ENCODE measurements around the gene TEKTIP1.
"Not testable (repeated sequence)": the region's sequence is repeated elsewhere in the genome, so short reads cannot be mapped to it uniquely, and the experiment has no call there.

Gene TEKTIP1

GRCh38 chr19:3507371-3508120, 31.4 kb upstream of the TEKTIP1 start:
- no peak for DNase-seq (ENCODE audit: low read depth)

GRCh38 chr19:3508121-3508661, 30.8 kb upstream of the TEKTIP1 start:
- DNase-seq (ENCODE audit: low read depth), result not testable (repeated sequence)

- DNase-seq (ENCODE audit: low read depth), result no peak
Observed at GRCh38 chr19:3508771-3509535, 30.0 kb upstream of the TEKTIP1 start.

- DNase-seq (ENCODE audit: low read depth), result no peak
Observed at GRCh38 chr19:3509566-3509989, 29.4 kb upstream of the TEKTIP1 start.

- no peak for DNase-seq (ENCODE audit: low read depth)
Observed at GRCh38 chr19:3510727-3511126, 28.2 kb upstream of the TEKTIP1 start.

GRCh38 chr19:3511506-3512251, 27.3 kb upstream of the TEKTIP1 start:
- no peak for DNase-seq (ENCODE audit: low read depth)

GRCh38 chr19:3512562-3513228, 26.3 kb upstream of the TEKTIP1 start:
- DNase-seq (ENCODE audit: low read depth), result no peak

GRCh38 chr19:3513229-3514140, 25.5 kb upstream of the TEKTIP1 start:
- no peak for DNase-seq (ENCODE audit: low read depth)

GRCh38 chr19:3514930-3515329, 24.0 kb upstream of the TEKTIP1 start:
- DNase-seq (ENCODE audit: low read depth), result no peak

- no peak for DNase-seq (ENCODE audit: low read depth)
Observed at GRCh38 chr19:3515891-3516422, 23.0 kb upstream of the TEKTIP1 start.

GRCh38 chr19:3516675-3517207, 22.2 kb upstream of the TEKTIP1 start:
- DNase-seq (ENCODE audit: low read depth), result no peak

- DNase-seq (ENCODE audit: low read depth), result no peak
Observed at GRCh38 chr19:3517638-3518037, 21.3 kb upstream of the TEKTIP1 start.

- DNase-seq (ENCODE audit: low read depth), result no peak
Observed at GRCh38 chr19:3518255-3518654, 20.7 kb upstream of the TEKTIP1 start.

- no peak for DNase-seq (ENCODE audit: low read depth)
Observed at GRCh38 chr19:3518659-3519058, 20.3 kb upstream of the TEKTIP1 start.

GRCh38 chr19:3519126-3519525, 19.8 kb upstream of the TEKTIP1 start:
- DNase-seq (ENCODE audit: low read depth), result no peak

- peak; percentile 86 for DNase-seq (ENCODE audit: low read depth)
Observed at GRCh38 chr19:3520166-3521103, 18.5 kb upstream of the TEKTIP1 start.

- no peak for DNase-seq (ENCODE audit: low read depth)
Observed at GRCh38 chr19:3521104-3521445, 17.9 kb upstream of the TEKTIP1 start.

- no peak for DNase-seq (ENCODE audit: low read depth)
Observed at GRCh38 chr19:3522421-3523360, 16.3 kb upstream of the TEKTIP1 start.
